LNCAP (cell line): ENCODE results near the gene NAA60.

Experiments used
- TF ChIP-seq, protein P1 (sequence below): fragments of 450-650 bp; IDR thresholded peaks from 2 replicates; pipeline ENCODE4 v1.5.1; 2017; ENCODE audit warnings: mild to moderate bottlenecking

Gene NAA60

DNA sequence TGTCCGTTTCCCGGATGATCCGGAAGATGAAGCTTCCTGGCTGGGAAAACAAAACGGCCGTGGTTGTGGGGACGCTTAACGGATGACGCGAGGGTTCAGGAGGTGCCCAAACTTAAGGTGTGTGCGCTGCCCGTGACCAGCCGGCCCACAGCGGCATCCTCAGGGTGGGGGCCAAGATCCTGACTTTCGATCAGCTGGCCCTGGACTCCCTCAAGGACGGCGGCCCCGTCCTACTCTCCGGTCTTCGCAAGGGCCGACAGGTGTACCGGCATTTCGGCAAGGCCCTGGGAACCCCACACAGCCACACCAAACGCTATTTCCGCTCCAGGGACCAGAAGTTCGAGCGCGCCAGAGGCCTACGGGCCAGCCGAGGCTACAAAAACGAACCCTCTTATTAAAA, 52.9 kb downstream of the NAA60 start:
- TF ChIP-seq, protein P1, sequence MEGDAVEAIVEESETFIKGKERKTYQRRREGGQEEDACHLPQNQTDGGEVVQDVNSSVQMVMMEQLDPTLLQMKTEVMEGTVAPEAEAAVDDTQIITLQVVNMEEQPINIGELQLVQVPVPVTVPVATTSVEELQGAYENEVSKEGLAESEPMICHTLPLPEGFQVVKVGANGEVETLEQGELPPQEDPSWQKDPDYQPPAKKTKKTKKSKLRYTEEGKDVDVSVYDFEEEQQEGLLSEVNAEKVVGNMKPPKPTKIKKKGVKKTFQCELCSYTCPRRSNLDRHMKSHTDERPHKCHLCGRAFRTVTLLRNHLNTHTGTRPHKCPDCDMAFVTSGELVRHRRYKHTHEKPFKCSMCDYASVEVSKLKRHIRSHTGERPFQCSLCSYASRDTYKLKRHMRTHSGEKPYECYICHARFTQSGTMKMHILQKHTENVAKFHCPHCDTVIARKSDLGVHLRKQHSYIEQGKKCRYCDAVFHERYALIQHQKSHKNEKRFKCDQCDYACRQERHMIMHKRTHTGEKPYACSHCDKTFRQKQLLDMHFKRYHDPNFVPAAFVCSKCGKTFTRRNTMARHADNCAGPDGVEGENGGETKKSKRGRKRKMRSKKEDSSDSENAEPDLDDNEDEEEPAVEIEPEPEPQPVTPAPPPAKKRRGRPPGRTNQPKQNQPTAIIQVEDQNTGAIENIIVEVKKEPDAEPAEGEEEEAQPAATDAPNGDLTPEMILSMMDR: no peak

- TF ChIP-seq, protein P1: no peak
These were observed 54.3 kb downstream of the NAA60 start for GRCh38 chr16:3497771-3498170.

DNA sequence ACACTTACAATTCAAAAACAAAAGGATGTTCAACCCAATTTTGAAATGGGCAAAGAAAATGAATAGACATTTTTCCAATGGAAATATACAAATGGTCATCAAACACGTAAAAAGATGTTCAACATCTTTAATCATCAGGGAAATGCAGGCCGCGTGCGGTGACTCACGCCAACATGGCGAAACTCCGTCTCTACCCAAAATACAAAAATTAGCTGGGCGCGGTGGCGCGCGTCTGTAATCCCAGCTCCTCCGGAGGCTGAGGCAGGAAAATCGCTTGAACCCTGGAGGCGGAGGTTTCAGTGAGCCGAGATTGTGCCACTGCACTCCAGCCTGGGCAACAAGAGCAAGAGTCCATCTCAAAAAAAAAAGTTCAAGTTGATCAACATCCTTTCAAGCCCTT, 55.5 kb downstream of the NAA60 start:
- TF ChIP-seq, protein P1: no peak

- TF ChIP-seq, protein P1: no peak
These were observed 58.4 kb downstream of the NAA60 start for GRCh38 chr16:3501783-3502400.

- TF ChIP-seq, protein P1: no peak
These were observed 60.0 kb downstream of the NAA60 start for GRCh38 chr16:3503523-3503922.

GRCh38 chr16:3508736-3509135, 65.3 kb downstream of the NAA60 start:
- TF ChIP-seq, protein P1: no peak

DNA sequence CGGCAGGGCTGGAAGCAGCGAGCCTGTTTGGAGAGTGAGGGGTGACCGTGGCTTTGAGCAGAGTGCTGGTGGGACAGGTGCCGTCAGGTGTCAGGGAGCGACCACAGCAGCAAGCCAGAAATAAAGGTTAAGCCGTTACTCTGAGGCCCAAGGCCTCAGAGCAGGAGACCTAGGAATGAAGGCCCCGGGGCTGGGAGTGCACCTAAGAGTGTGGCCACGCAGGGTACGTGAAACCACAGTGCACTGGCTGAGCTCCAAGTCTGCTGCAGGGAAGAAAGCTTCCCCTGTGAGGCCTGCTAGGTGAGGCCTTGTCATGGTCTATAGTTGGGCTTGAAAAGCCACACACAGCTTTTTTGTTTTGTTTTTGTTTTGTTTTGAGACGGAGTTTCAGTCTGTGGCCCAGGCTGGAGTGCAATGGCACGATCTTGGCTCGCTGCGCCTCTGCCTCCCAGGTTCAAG, 66.0 kb downstream of the NAA60 start:
- TF ChIP-seq, protein P1: no peak

- TF ChIP-seq, protein P1: no peak
These were observed 66.9 kb downstream of the NAA60 start for GRCh38 chr16:3510416-3510815.
